Progenitor cell of endocrine pancreas (in vitro differentiated cells): ENCODE measurements around the gene HDAC1. TPM values are rescaled to one million over a fixed set of nuclear protein-coding genes. Genes with fewer than 3 reads are reported as not detected.
A peak's percentile ranks its signal among the peaks of the same experiment; 100 is the strongest.

Experiments
- DNase-seq: peaks from one replicate; pipeline ENCODE4 v3.0.0; 2021; ENCODE audit warnings: low spot score; ENCODE audit not compliant: unreplicated experiment
- H3K27ac Mint-ChIP-seq: 2 replicates; pipeline ENCODE4 v1.8.0; 2021; ENCODE audit warnings: mild to moderate bottlenecking, moderate library complexity, mixed read lengths
- H3K27me3 Mint-ChIP-seq: 2 replicates; pipeline ENCODE4 v1.8.0; 2021; ENCODE audit warnings: mixed read lengths
- H3K36me3 Mint-ChIP-seq: 2 replicates; pipeline ENCODE4 v1.8.0; 2022; ENCODE audit warnings: mixed read lengths; ENCODE audit not compliant: insufficient read depth
- H3K4me1 Mint-ChIP-seq: 2 replicates; pipeline ENCODE4 v1.8.0; 2021; ENCODE audit warnings: low read depth, mixed read lengths
- H3K4me3 Mint-ChIP-seq: 2 replicates; pipeline ENCODE4 v1.8.0; 2021; ENCODE audit warnings: low read depth, mild to moderate bottlenecking, moderate library complexity, mixed read lengths
- H3K9me3 Mint-ChIP-seq: 2 replicates; pipeline ENCODE4 v1.8.0; 2021; ENCODE audit warnings: low read depth, mixed read lengths
- long read RNA-seq: library from polyadenylated mRNA; unstranded; transcript quantifications from one replicate; pipeline ENCODE4 v2.0.0, GENCODE V29; 2020
- total RNA-seq: library from RNA; stranded (reverse); gene quantifications from 2 replicates; pipeline ENCODE4 v1.2.1, GENCODE V29; 2021
- TF ChIP-seq, protein P1 (sequence below): fragments of 200-600 bp; sonication (generic); IDR thresholded peaks from one replicate; pipeline ENCODE4 v1.5.0; 2021; ENCODE audit warnings: antibody characterized with exemption, mild to moderate bottlenecking; ENCODE audit not compliant: unreplicated experiment

Gene HDAC1
- 197 and 207 TPM in 2 replicates for total RNA-seq
- long read RNA-seq, transcript HDAC1-201 (14 exons, 2,124 nt) = major isoform, 790 of 983 reads
- long read RNA-seq, transcript HDAC1-206 (7 exons, 2,409 nt) = minor isoform, 9 of 983 reads
- long read RNA-seq, partial matches to known transcripts = 78 of 983 reads
- long read RNA-seq, other reads (novel, unspliced or antisense) = 106 of 983 reads

- no peaks in the 10 kb centered on the region for H3K9me3 Mint-ChIP-seq
- H3K27me3 Mint-ChIP-seq = no peaks in the 10 kb centered on the region
- H3K4me1 Mint-ChIP-seq = peaks cover 14% of the 10 kb centered on the region
- H3K27ac Mint-ChIP-seq = peak within 1 kb of the TSS; percentile 99
- H3K4me3 Mint-ChIP-seq = peak within 1 kb of the TSS; percentile 100
- H3K36me3 Mint-ChIP-seq = peaks cover 9% of the 10 kb centered on the region
- DNase-seq = peak; percentile 93
- TF ChIP-seq, protein P1, sequence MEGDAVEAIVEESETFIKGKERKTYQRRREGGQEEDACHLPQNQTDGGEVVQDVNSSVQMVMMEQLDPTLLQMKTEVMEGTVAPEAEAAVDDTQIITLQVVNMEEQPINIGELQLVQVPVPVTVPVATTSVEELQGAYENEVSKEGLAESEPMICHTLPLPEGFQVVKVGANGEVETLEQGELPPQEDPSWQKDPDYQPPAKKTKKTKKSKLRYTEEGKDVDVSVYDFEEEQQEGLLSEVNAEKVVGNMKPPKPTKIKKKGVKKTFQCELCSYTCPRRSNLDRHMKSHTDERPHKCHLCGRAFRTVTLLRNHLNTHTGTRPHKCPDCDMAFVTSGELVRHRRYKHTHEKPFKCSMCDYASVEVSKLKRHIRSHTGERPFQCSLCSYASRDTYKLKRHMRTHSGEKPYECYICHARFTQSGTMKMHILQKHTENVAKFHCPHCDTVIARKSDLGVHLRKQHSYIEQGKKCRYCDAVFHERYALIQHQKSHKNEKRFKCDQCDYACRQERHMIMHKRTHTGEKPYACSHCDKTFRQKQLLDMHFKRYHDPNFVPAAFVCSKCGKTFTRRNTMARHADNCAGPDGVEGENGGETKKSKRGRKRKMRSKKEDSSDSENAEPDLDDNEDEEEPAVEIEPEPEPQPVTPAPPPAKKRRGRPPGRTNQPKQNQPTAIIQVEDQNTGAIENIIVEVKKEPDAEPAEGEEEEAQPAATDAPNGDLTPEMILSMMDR = no peak
These were observed at the start of gene HDAC1 for GRCh38 chr1:32291708-32292538. Gene HDAC1, plus strand, starts transcription at chr1:32292083. Its CDS starts 87 bp downstream, at chr1:32292170.

DNA sequence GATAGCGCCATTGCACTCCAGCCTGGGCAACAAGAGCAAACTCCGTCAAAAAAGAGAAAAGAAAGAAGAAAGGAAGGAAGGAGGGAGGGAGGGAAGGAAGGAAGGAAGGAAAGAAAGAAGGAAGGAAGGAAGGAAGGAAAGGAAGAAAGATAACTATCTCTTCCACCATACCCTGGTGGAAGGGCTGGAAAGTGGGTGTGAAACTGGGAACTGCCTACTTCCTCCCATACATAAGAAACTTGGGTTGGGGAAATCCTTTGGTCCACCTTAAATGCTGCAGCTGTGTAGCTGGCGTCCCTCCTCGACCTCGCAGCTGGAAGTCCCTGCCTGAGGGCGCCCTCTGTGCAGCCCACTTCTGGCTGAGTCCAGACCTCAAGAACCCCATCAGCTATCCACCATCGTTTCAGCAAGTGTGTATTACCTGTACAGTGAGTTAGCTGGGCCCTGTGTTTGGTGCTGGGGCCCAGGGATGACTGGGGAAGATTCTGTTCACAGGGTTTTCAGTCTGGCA, 49.5 kb upstream of the HDAC1 start:
- no peaks in the 10 kb centered on the region for H3K27me3 Mint-ChIP-seq
- H3K36me3 Mint-ChIP-seq = no peaks in the 10 kb centered on the region
- DNase-seq = no peak
- no peaks in the 10 kb centered on the region for H3K9me3 Mint-ChIP-seq
- no peak overlapping the region for H3K4me3 Mint-ChIP-seq
- peak overlapping the region; percentile 93 for H3K27ac Mint-ChIP-seq
- peaks cover 11% of the 10 kb centered on the region for H3K4me1 Mint-ChIP-seq
- TF ChIP-seq, protein P1 = no peak

- no peak for DNase-seq
- H3K9me3 Mint-ChIP-seq = no peaks in the 10 kb centered on the region
- H3K4me3 Mint-ChIP-seq = no peak within 1 kb of the TSS
- H3K36me3 Mint-ChIP-seq = no peaks in the 10 kb centered on the region
- H3K27me3 Mint-ChIP-seq = peaks cover 4% of the 10 kb centered on the region
- TF ChIP-seq, protein P1 = no peak
- peak within 1 kb of the TSS; percentile 69 for H3K27ac Mint-ChIP-seq
- peaks cover 13% of the 10 kb centered on the region for H3K4me1 Mint-ChIP-seq
These were observed 45.0 kb upstream of the HDAC1 start, which contains the start of gene FAM167B for GRCh38 chr1:32246888-32247273. Gene FAM167B, plus strand, starts transcription at chr1:32247222. Its CDS starts 200 bp downstream, at chr1:32247422.

GRCh38 chr1:32247452-32247851, 44.4 kb upstream of the HDAC1 start:
- TF ChIP-seq, protein P1 = no peak
- H3K9me3 Mint-ChIP-seq = no peaks in the 10 kb centered on the region
- DNase-seq = no peak
- H3K27ac Mint-ChIP-seq = no peak overlapping the region
- peaks cover 13% of the 10 kb centered on the region for H3K4me1 Mint-ChIP-seq
- H3K4me3 Mint-ChIP-seq = no peak overlapping the region
- no peaks in the 10 kb centered on the region for H3K36me3 Mint-ChIP-seq
- H3K27me3 Mint-ChIP-seq = peaks cover 7% of the 10 kb centered on the region

DNA sequence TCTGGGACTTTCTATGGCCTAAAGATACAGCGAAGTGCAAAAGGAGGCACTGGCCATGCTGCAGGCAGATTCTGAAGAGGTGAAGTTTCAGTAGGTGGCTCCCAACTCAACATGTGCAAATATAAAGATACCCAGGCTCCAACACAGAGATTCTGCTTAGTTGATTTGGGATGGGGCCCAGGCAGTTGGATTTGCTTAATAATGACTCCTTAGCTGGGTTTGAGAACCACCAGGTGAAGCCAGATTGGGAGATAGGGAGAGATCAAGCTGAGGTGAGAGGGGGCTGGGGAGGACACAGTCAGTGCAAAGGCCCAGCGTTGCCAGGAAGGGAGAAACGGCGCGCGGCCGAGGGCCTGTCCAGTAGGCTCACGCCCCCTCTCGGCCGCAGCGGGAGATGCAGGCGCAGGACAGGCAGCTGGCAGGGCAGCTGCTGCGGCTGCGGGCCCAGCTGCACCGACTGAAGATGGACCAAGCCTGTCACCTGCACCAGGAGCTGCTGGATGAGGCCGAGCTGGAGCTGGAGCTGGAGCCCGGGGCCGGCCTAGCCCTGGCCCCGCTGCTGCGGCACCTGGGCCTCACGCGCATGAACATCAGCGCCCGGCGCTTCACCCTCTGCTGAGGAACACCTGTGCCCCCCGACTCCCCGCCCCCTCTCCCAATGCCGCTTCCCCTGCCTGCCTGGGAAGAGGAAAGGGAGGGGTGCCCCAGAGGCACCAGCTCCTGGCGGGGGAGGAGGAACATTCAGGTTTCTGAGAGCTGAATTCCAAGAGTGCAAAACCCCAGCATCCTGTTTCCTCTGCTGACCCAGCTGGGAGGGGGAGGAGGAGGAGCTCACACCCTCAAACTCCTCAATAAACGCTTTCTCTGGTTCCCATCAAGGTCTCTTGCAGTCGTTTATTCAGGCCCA, 43.6 kb upstream of the HDAC1 start:
- TF ChIP-seq, protein P1 = peak; percentile 86
- no peaks in the 10 kb centered on the region for H3K36me3 Mint-ChIP-seq
- H3K4me3 Mint-ChIP-seq = no peak overlapping the region
- DNase-seq = peak; percentile 77
- peaks cover 11% of the 10 kb centered on the region for H3K27me3 Mint-ChIP-seq
- H3K4me1 Mint-ChIP-seq = peaks cover 13% of the 10 kb centered on the region
- H3K27ac Mint-ChIP-seq = peak overlapping the region; percentile 51
- H3K9me3 Mint-ChIP-seq = no peaks in the 10 kb centered on the region
